ENCODE measurements around the gene ARFGAP3.

The ARFGAP3 gene

GRCh38 chr22:42862045-42862734 is 5.1 kb upstream of the ARFGAP3 start:
- no peak for DNase-seq (ENCODE audit: low spot score)

- DNase-seq (ENCODE audit: low spot score), result no peak
Observed at GRCh38 chr22:42860968-42861367, 3.9 kb upstream of the ARFGAP3 start.

GRCh38 chr22:42857845-42858481 is 890 bp upstream of the ARFGAP3 start:
- no peak for DNase-seq (ENCODE audit: low spot score)

GRCh38 chr22:42856179-42856864 is 751 bp downstream of the ARFGAP3 start:
- DNase-seq (ENCODE audit: low spot score), result no peak

GRCh38 chr22:42855721-42856120 is 1.4 kb downstream of the ARFGAP3 start:
- no peak for DNase-seq (ENCODE audit: low spot score)

- no peak for DNase-seq (ENCODE audit: low spot score)
Observed at GRCh38 chr22:42855211-42855610, 1.9 kb downstream of the ARFGAP3 start.

GRCh38 chr22:42848941-42849550 is 8.0 kb downstream of the ARFGAP3 start:
- DNase-seq (ENCODE audit: low spot score), result no peak

GRCh38 chr22:42847110-42847509 is 10.0 kb downstream of the ARFGAP3 start:
- no peak for DNase-seq (ENCODE audit: low spot score)

GRCh38 chr22:42844756-42845155 is 12.3 kb downstream of the ARFGAP3 start:
- DNase-seq (ENCODE audit: low spot score), result no peak

- DNase-seq (ENCODE audit: low spot score), result no peak
Observed at GRCh38 chr22:42842658-42843370, 14.3 kb downstream of the ARFGAP3 start.

GRCh38 chr22:42841444-42841843 is 15.6 kb downstream of the ARFGAP3 start:
- DNase-seq (ENCODE audit: low spot score), result no peak

- DNase-seq (ENCODE audit: low spot score), result no peak
Observed at GRCh38 chr22:42837556-42837955, 19.5 kb downstream of the ARFGAP3 start.

GRCh38 chr22:42836026-42836425 is 21.0 kb downstream of the ARFGAP3 start:
- DNase-seq (ENCODE audit: low spot score), result no peak

- no peak for DNase-seq (ENCODE audit: low spot score)
Observed at GRCh38 chr22:42834177-42834949, 22.7 kb downstream of the ARFGAP3 start.

GRCh38 chr22:42833104-42833503 is 24.0 kb downstream of the ARFGAP3 start:
- no peak for DNase-seq (ENCODE audit: low spot score)

- no peak for DNase-seq (ENCODE audit: low spot score)
Observed at GRCh38 chr22:42831712-42832111, 25.4 kb downstream of the ARFGAP3 start.

GRCh38 chr22:42830161-42830560 is 26.9 kb downstream of the ARFGAP3 start:
- no peak for DNase-seq (ENCODE audit: low spot score)

- DNase-seq (ENCODE audit: low spot score), result no peak
Observed at GRCh38 chr22:42829302-42829701, 27.8 kb downstream of the ARFGAP3 start.

GRCh38 chr22:42825796-42826195 is 31.3 kb downstream of the ARFGAP3 start:
- DNase-seq (ENCODE audit: low spot score), result no peak

- no peak for DNase-seq (ENCODE audit: low spot score)
Observed at GRCh38 chr22:42821386-42821785, 35.7 kb downstream of the ARFGAP3 start.

GRCh38 chr22:42820045-42820763 is 36.9 kb downstream of the ARFGAP3 start:
- DNase-seq (ENCODE audit: low spot score), result peak; percentile 43
